Measurements from ENCODE around the gene ZNF460.
"Not testable (repeated sequence)": the region's sequence is repeated elsewhere in the genome, so short reads cannot be mapped to it uniquely, and the experiment has no call there.

The ZNF460 gene

GRCh38 chr19:57280165-57280961 lies at the start of gene ZNF460:
Gene ZNF460, plus strand, starts transcription at chr19:57280485. Its CDS starts 322 bp downstream, at chr19:57280807.
- peaks cover 65% of the 10 kb centered on the region for H3K36me3 Mint-ChIP-seq (ENCODE audit: low read depth)

DNA sequence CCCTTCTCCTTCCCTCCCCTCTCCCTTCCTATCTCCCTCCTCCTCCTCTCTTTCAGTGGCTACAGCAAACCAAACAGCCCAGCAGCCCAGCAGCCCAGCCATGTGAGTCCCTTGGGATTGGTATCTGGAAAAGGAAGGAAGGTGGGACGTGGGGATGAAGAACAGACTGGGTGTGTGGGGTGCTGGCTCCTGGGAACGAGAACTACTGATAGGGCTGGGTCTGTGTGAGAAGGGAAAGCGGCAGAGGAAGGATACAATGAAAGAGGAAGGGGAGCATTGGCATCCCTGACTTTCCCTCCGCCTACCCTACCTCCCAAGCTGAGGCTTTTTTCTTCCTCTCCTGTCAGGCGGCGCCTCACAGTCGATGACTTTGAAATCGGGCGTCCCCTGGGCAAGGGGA lies 48.6 kb upstream of the ZNF460 start:
- Mint-ChIP-seq H3K9me3 (peaks cover 7% of the 10 kb centered on the region), H3K4me3 (no peak overlapping the region), H3K27ac (no peak overlapping the region), H3K27me3 (peaks cover 5% of the 10 kb centered on the region), H3K4me1 (ENCODE audit: low read depth) (no peaks in the 10 kb centered on the region), H3K36me3 (ENCODE audit: low read depth) (peaks cover 1% of the 10 kb centered on the region)
- DNase-seq = no peak

More at GRCh38 chr19:57280165-57280961, at the start of gene ZNF460:
- no peak within 1 kb of the TSS for H3K27ac Mint-ChIP-seq
- peaks cover 9% of the 10 kb centered on the region for H3K9me3 Mint-ChIP-seq
- H3K27me3 Mint-ChIP-seq = no peaks in the 10 kb centered on the region
- peaks cover 37% of the 10 kb centered on the region for H3K4me1 Mint-ChIP-seq (ENCODE audit: low read depth)
- DNase-seq = peak; percentile 99
- H3K4me3 Mint-ChIP-seq = no peak within 1 kb of the TSS

- Mint-ChIP-seq H3K27me3 (peaks cover 5% of the 10 kb centered on the region), H3K27ac (no peak overlapping the region), H3K9me3 (peaks cover 4% of the 10 kb centered on the region), H3K4me3 (no peak overlapping the region), H3K4me1 (ENCODE audit: low read depth) (no peaks in the 10 kb centered on the region), H3K36me3 (ENCODE audit: low read depth) (no peaks in the 10 kb centered on the region)
- DNase-seq = no peak
Measured at GRCh38 chr19:57233207-57233606, 47.1 kb upstream of the ZNF460 start.

DNA sequence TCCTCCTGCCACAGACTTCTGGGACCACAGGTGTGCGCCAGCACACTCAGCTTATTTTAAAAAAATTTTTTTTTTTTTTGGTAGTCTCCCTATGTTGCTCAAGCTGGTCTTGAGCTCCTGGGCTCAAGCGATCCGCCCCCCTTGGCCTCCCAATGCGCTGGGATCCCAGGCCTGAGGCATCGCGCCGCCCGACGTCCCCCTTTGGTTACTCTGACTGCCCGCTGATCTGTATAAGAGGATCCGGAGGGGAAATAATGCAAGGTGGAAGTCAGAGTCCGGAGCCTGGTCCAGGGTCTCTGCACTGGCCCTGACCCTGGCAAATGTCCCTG lies 40.3 kb upstream of the ZNF460 start:
- peak overlapping the region; percentile 97 for H3K27ac Mint-ChIP-seq
- peaks cover 7% of the 10 kb centered on the region for H3K9me3 Mint-ChIP-seq
- H3K36me3 Mint-ChIP-seq (ENCODE audit: low read depth) = peaks cover 46% of the 10 kb centered on the region
- H3K4me3 Mint-ChIP-seq = peak overlapping the region; percentile 94
- H3K27me3 Mint-ChIP-seq = no peaks in the 10 kb centered on the region
- peaks cover 29% of the 10 kb centered on the region for H3K4me1 Mint-ChIP-seq (ENCODE audit: low read depth)
- no peak for DNase-seq

GRCh38 chr19:57240311-57241090 lies 39.8 kb upstream of the ZNF460 start, which contains the start of gene ZNF805:
Gene ZNF805, plus strand, starts transcription at chr19:57240632. Its CDS starts 260 bp downstream, at chr19:57240892.
- peak within 1 kb of the TSS; percentile 97 for H3K27ac Mint-ChIP-seq
- H3K4me1 Mint-ChIP-seq (ENCODE audit: low read depth) = peaks cover 29% of the 10 kb centered on the region
- no peaks in the 10 kb centered on the region for H3K27me3 Mint-ChIP-seq
- DNase-seq = peak; percentile 97
- H3K36me3 Mint-ChIP-seq (ENCODE audit: low read depth) = peaks cover 51% of the 10 kb centered on the region
- H3K9me3 Mint-ChIP-seq = peaks cover 7% of the 10 kb centered on the region
- peak within 1 kb of the TSS; percentile 94 for H3K4me3 Mint-ChIP-seq

GRCh38 chr19:57241176-57241575 lies 39.1 kb upstream of the ZNF460 start:
- H3K9me3 Mint-ChIP-seq = peaks cover 9% of the 10 kb centered on the region
- no peak for DNase-seq

GRCh38 chr19:57242821-57243220 lies 37.5 kb upstream of the ZNF460 start:
- H3K27me3 Mint-ChIP-seq = no peaks in the 10 kb centered on the region
- peaks cover 30% of the 10 kb centered on the region for H3K4me1 Mint-ChIP-seq (ENCODE audit: low read depth)
- no peak for DNase-seq
- H3K27ac Mint-ChIP-seq = no peak overlapping the region
- peaks cover 9% of the 10 kb centered on the region for H3K9me3 Mint-ChIP-seq
- H3K4me3 Mint-ChIP-seq = no peak overlapping the region
- H3K36me3 Mint-ChIP-seq (ENCODE audit: low read depth) = peaks cover 74% of the 10 kb centered on the region

More at GRCh38 chr19:57241176-57241575, 39.1 kb upstream of the ZNF460 start:
- peaks cover 30% of the 10 kb centered on the region for H3K4me1 Mint-ChIP-seq (ENCODE audit: low read depth)
- no peaks in the 10 kb centered on the region for H3K27me3 Mint-ChIP-seq
- peak overlapping the region; percentile 94 for H3K4me3 Mint-ChIP-seq
- peaks cover 58% of the 10 kb centered on the region for H3K36me3 Mint-ChIP-seq (ENCODE audit: low read depth)
- H3K27ac Mint-ChIP-seq = peak overlapping the region; percentile 97

DNA sequence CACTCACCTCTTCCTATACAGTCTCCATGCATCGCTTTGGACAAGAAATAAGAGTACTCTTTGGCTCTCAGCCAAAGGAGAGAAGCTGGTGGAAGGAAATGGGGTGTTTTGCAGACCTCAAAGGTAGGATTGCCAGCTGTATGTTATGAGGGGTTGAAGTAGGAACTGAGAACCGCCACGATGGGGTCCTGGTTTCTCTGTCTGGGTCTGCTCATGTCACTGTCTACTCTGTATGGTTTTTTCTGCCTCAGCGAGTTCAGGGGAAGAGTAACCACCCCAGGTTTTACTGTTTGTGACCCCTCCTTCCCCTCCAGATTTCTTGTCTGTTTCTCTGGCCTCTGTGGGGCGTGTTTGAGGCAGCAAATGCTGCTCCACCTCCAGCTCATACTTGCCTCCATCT lies 35.8 kb upstream of the ZNF460 start:
- peaks cover 30% of the 10 kb centered on the region for H3K4me1 Mint-ChIP-seq (ENCODE audit: low read depth)

DNA sequence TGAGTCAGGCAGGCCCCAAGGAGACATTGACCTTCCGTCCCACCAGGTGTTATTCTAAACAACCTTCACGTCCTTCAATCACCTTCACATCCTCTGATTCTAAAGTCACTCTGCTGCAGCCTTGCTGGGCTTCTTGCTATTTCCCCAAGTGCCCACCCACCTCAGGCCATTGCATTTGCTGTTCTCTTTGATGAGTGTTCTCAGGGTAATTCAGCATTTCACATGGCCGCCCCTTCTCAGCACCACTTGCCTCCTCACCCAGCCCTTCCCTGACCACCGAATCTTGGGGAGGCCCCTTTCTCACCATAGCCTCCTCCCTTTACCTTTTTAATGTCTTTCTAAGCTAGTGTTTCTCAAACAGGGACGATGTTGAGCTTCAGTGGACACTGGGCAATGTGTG lies 35.2 kb upstream of the ZNF460 start:
- peaks cover 28% of the 10 kb centered on the region for H3K4me1 Mint-ChIP-seq (ENCODE audit: low read depth)
- peaks cover 92% of the 10 kb centered on the region for H3K36me3 Mint-ChIP-seq (ENCODE audit: low read depth)
- H3K9me3 Mint-ChIP-seq = peaks cover 7% of the 10 kb centered on the region
- H3K27me3 Mint-ChIP-seq = no peaks in the 10 kb centered on the region
- no peak overlapping the region for H3K4me3 Mint-ChIP-seq
- DNase-seq = no peak
- H3K27ac Mint-ChIP-seq = no peak overlapping the region

More for the DNA sequence above, 35.8 kb upstream of the ZNF460 start:
- Mint-ChIP-seq H3K27ac (no peak overlapping the region), H3K27me3 (no peaks in the 10 kb centered on the region), H3K36me3 (ENCODE audit: low read depth) (peaks cover 91% of the 10 kb centered on the region), H3K4me3 (no peak overlapping the region), H3K9me3 (peaks cover 6% of the 10 kb centered on the region)
- no peak for DNase-seq

DNA sequence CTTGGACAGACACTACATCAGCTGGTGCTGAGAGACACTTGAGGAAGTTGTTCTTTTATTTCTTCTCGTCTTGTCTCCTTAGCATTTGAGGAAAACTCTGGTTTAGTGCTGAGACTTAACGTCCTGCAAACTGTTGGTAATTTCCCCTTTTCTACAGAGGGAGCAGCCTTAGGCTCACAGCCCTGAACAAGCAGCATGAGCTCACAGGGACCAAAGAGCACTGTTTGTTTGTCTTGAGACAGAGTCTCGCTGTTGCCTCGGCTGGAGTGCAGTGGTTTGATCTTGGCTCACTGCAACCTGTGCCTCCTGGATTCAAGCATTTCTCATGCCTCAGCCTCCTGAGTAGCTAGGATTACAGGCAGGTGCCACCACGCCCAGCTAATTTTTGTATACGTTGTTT lies 34.3 kb upstream of the ZNF460 start:
- H3K9me3 Mint-ChIP-seq = peaks cover 11% of the 10 kb centered on the region
- no peaks in the 10 kb centered on the region for H3K27me3 Mint-ChIP-seq
- peaks cover 93% of the 10 kb centered on the region for H3K36me3 Mint-ChIP-seq (ENCODE audit: low read depth)

GRCh38 chr19:57248646-57249045 lies 31.6 kb upstream of the ZNF460 start:
- no peak overlapping the region for H3K27ac Mint-ChIP-seq
- no peak overlapping the region for H3K4me3 Mint-ChIP-seq
- peaks cover 27% of the 10 kb centered on the region for H3K9me3 Mint-ChIP-seq
- H3K27me3 Mint-ChIP-seq = no peaks in the 10 kb centered on the region
- peaks cover 2% of the 10 kb centered on the region for H3K4me1 Mint-ChIP-seq (ENCODE audit: low read depth)
- no peak for DNase-seq
- H3K36me3 Mint-ChIP-seq (ENCODE audit: low read depth) = peaks cover 97% of the 10 kb centered on the region

More for the DNA sequence above, 34.3 kb upstream of the ZNF460 start:
- H3K4me1 Mint-ChIP-seq (ENCODE audit: low read depth) = peaks cover 24% of the 10 kb centered on the region
- no peak overlapping the region for H3K4me3 Mint-ChIP-seq
- DNase-seq = no peak
- H3K27ac Mint-ChIP-seq = no peak overlapping the region

- no peak overlapping the region for H3K27ac Mint-ChIP-seq
- no peak for DNase-seq
- H3K9me3 Mint-ChIP-seq = peaks cover 32% of the 10 kb centered on the region
- no peaks in the 10 kb centered on the region for H3K27me3 Mint-ChIP-seq
- peaks cover 4% of the 10 kb centered on the region for H3K4me1 Mint-ChIP-seq (ENCODE audit: low read depth)
- H3K4me3 Mint-ChIP-seq = no peak overlapping the region
- H3K36me3 Mint-ChIP-seq (ENCODE audit: low read depth) = peaks cover 97% of the 10 kb centered on the region
Measured at GRCh38 chr19:57249329-57249728, 31.0 kb upstream of the ZNF460 start.

- Mint-ChIP-seq H3K36me3 (ENCODE audit: low read depth) (peaks cover 91% of the 10 kb centered on the region), H3K9me3 (peaks cover 55% of the 10 kb centered on the region)
- H3K4me1 Mint-ChIP-seq (ENCODE audit: low read depth); DNase-seq; H3K4me3 Mint-ChIP-seq; H3K27ac Mint-ChIP-seq; H3K27me3 Mint-ChIP-seq: not testable (repeated sequence)
Measured at GRCh38 chr19:57253767-57254166, 26.5 kb upstream of the ZNF460 start.

GRCh38 chr19:57262044-57262443 lies 18.2 kb upstream of the ZNF460 start:
- Mint-ChIP-seq H3K27ac (no peak overlapping the region), H3K4me1 (ENCODE audit: low read depth) (no peaks in the 10 kb centered on the region), H3K27me3 (no peaks in the 10 kb centered on the region), H3K4me3 (no peak overlapping the region), H3K36me3 (ENCODE audit: low read depth) (peaks cover 73% of the 10 kb centered on the region), H3K9me3 (peaks cover 67% of the 10 kb centered on the region)
- no peak for DNase-seq

GRCh38 chr19:57263244-57263741 lies 17.0 kb upstream of the ZNF460 start:
- Mint-ChIP-seq H3K27me3 (no peaks in the 10 kb centered on the region), H3K4me3 (no peak overlapping the region), H3K4me1 (ENCODE audit: low read depth) (no peaks in the 10 kb centered on the region), H3K9me3 (peaks cover 68% of the 10 kb centered on the region), H3K36me3 (ENCODE audit: low read depth) (peaks cover 76% of the 10 kb centered on the region), H3K27ac (no peak overlapping the region)
- DNase-seq = no peak
